HEK293 (cell line): Measurements from ENCODE around the gene ALDH2.

Source experiments
- CTCF ChIA-PET: fragments of 350-600 bp; formaldehyde crosslinking; extraction: SDS; loops from one replicate; lab custom pipeline; 2021; ENCODE audit warnings: antibody characterized with exemption; lab: Yijun Ruan, JAX
- POLR2A ChIA-PET: fragments of 300-600 bp; formaldehyde crosslinking; extraction: SDS; loops from one replicate; lab custom pipeline; 2020; ENCODE audit warnings: antibody characterized with exemption, inconsistent platforms; lab: Yijun Ruan, JAX
- H3K27ac ChIP-seq: fragments of 200-500 bp; sonication (Bioruptor generic); 2 replicates; pipeline ENCODE4 v1.5.1; 2014; ENCODE audit warnings: low read depth, low read length, control low read depth, inconsistent platforms; ENCODE audit errors: extremely low read depth
- H3K36me3 ChIP-seq, 2 experiments: fragments of 200-500 bp in 1 of 2; sonication (Bioruptor generic) in 1 of 2; 1 replicate in 1 of 2; 2 replicates in 1 of 2; pipeline ENCODE4 v1.5.1; 2014 to 2017; ENCODE audit warnings: inconsistent platforms in 2 of 2, low read length in 2 of 2; ENCODE audit not compliant: control insufficient read depth in 2 of 2, insufficient read depth in 1 of 2
- H3K4me1 ChIP-seq: fragments of 200-500 bp; sonication (Bioruptor generic); 2 replicates; pipeline ENCODE4 v1.5.1; 2014; ENCODE audit warnings: mild to moderate bottlenecking, low read length, inconsistent platforms; ENCODE audit not compliant: control insufficient read depth, insufficient read depth
- H3K4me3 ChIP-seq: 2 replicates; pipeline ENCODE4 v1.5.1; 2011; ENCODE audit warnings: low read depth, mild to moderate bottlenecking, control low read depth, low read length, moderate library complexity
- H3K9me3 ChIP-seq: fragments of 200-500 bp; sonication (Bioruptor generic); 2 replicates; pipeline ENCODE4 v1.5.1; 2014; ENCODE audit warnings: low read depth, low read length, inconsistent platforms; ENCODE audit not compliant: control insufficient read depth, insufficient read depth
- EGR2 ChIP-seq: fragments of 450-650 bp; formaldehyde crosslinking; IDR thresholded peaks from 2 replicates; pipeline ENCODE4 v1.5.1; 2016; ENCODE audit warnings: low read depth, missing biosample characterization, missing genetic modification characterization
- FEZF1 ChIP-seq: fragments of 450-650 bp; formaldehyde crosslinking; IDR thresholded peaks from 2 replicates; pipeline ENCODE4 v1.5.1; 2016; ENCODE audit warnings: missing biosample characterization, missing genetic modification characterization
- GLI2 ChIP-seq: fragments of 450-650 bp; formaldehyde crosslinking; IDR thresholded peaks from 2 replicates; pipeline ENCODE4; 2017; ENCODE audit warnings: missing biosample characterization, missing genetic modification characterization, low read depth, borderline replicate concordance
- SETDB1 ChIP-seq: IDR thresholded peaks from one replicate; pipeline ENCODE4 v1.6.1; 2017; ENCODE audit warnings: mild to moderate bottlenecking, low read length, moderate library complexity, mixed read lengths; ENCODE audit not compliant: insufficient read length
- WT1 ChIP-seq: fragments of 450-650 bp; formaldehyde crosslinking; IDR thresholded peaks from 2 replicates; pipeline ENCODE4 v1.5.1; 2016; ENCODE audit warnings: missing biosample characterization, missing genetic modification characterization
- ZIC2 ChIP-seq: fragments of 450-650 bp; formaldehyde crosslinking; IDR thresholded peaks from 2 replicates; pipeline ENCODE4 v1.5.1; 2016; ENCODE audit warnings: missing biosample characterization, missing genetic modification characterization
- ZNF155 ChIP-seq: fragments of 450-650 bp; formaldehyde crosslinking; IDR thresholded peaks from 2 replicates; pipeline ENCODE4 v1.5.1; 2016; ENCODE audit warnings: missing biosample characterization, missing genetic modification characterization
- ZNF157 ChIP-seq: fragments of 450-650 bp; formaldehyde crosslinking; IDR thresholded peaks from 2 replicates; pipeline ENCODE4 v1.5.1; 2016; ENCODE audit warnings: missing biosample characterization, missing genetic modification characterization
- ZNF19 ChIP-seq: fragments of 450-650 bp; formaldehyde crosslinking; IDR thresholded peaks from 2 replicates; pipeline ENCODE4; 2016; ENCODE audit warnings: missing biosample characterization, missing genetic modification characterization, low read depth
- ZNF221 ChIP-seq: fragments of 450-650 bp; formaldehyde crosslinking; IDR thresholded peaks from 2 replicates; pipeline ENCODE4 v1.5.1; 2017; ENCODE audit warnings: missing biosample characterization, missing genetic modification characterization, borderline replicate concordance
- ZNF266 ChIP-seq: fragments of 450-650 bp; formaldehyde crosslinking; IDR thresholded peaks from 2 replicates; pipeline ENCODE4 v1.5.1; 2016; ENCODE audit warnings: missing biosample characterization, missing genetic modification characterization, low read depth
- ZNF292 ChIP-seq: fragments of 450-650 bp; formaldehyde crosslinking; IDR thresholded peaks from 2 replicates; pipeline ENCODE4 v1.5.1; 2016; ENCODE audit warnings: low read depth, missing biosample characterization, missing genetic modification characterization, borderline replicate concordance
- ZNF596 ChIP-seq: fragments of 450-650 bp; IDR thresholded peaks from 2 replicates; pipeline ENCODE4 v1.5.0; 2018; ENCODE audit warnings: missing biosample characterization, mild to moderate bottlenecking, missing genetic modification characterization, moderate library complexity
- TF ChIP-seq, protein P1 (sequence below): fragments of 450-650 bp; formaldehyde crosslinking; IDR thresholded peaks from 2 replicates; pipeline ENCODE4 v1.5.1; 2017; ENCODE audit warnings: missing biosample characterization, missing genetic modification characterization
- TF ChIP-seq, protein P2 (sequence below): fragments of 450-650 bp; formaldehyde crosslinking; IDR thresholded peaks from 2 replicates; pipeline ENCODE4 v1.5.1; 2016; ENCODE audit warnings: missing biosample characterization, missing genetic modification characterization
- TF ChIP-seq, protein P3 (sequence below): fragments of 450-650 bp; formaldehyde crosslinking; conservative IDR thresholded peaks from 2 replicates; pipeline ENCODE4 v1.5.1; 2016; ENCODE audit warnings: low read depth, missing biosample characterization, missing genetic modification characterization
- TF ChIP-seq, protein P4 (sequence below): fragments of 450-650 bp; formaldehyde crosslinking; IDR thresholded peaks from 2 replicates; pipeline ENCODE4 v1.5.1; 2016; ENCODE audit warnings: missing biosample characterization, missing genetic modification characterization

ALDH2 gene

DNA sequence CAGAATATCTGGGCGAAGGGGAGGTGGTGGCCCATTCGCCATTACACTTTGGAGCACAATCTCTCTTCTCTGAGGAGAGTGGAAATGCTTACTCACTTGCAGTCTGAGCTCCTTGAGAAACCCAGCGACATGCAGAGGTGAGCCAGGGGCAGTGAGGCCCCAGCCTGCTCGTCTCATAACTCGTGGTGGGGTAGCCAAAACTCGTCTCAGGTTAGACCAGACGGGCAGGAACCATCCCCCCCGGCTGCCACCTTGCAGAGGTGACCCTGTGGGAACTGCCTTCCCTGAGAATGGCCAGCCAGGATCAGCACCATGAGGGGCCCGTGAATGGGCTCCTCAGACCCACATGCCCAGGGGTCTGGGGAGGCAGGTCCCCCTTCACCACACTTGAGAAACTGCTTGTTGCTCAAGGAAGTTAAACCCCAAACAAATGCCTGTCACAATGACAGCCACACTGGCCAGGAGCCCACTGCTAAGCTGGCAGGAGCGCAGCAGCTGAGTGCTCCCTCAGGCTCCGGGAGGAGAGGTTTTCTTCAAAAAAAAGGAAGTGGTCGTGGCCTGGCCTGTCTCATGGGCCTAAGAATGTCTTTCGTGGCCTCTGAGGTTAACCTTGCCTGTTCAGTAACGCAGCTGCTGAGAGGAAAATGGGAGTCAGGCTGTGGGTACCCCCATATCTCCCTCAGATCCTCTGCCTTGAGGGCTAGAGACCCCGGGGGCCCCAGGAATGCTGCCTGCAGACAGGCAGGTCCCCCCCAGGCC, 9.2 kb upstream of the ALDH2 start (continued):
- TF ChIP-seq, protein P1, sequence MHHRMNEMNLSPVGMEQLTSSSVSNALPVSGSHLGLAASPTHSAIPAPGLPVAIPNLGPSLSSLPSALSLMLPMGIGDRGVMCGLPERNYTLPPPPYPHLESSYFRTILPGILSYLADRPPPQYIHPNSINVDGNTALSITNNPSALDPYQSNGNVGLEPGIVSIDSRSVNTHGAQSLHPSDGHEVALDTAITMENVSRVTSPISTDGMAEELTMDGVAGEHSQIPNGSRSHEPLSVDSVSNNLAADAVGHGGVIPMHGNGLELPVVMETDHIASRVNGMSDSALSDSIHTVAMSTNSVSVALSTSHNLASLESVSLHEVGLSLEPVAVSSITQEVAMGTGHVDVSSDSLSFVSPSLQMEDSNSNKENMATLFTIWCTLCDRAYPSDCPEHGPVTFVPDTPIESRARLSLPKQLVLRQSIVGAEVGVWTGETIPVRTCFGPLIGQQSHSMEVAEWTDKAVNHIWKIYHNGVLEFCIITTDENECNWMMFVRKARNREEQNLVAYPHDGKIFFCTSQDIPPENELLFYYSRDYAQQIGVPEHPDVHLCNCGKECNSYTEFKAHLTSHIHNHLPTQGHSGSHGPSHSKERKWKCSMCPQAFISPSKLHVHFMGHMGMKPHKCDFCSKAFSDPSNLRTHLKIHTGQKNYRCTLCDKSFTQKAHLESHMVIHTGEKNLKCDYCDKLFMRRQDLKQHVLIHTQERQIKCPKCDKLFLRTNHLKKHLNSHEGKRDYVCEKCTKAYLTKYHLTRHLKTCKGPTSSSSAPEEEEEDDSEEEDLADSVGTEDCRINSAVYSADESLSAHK = no peak
- TF ChIP-seq ZNF155 (no peak), FEZF1 (no peak), ZNF19 (no peak), GLI2 (tag by site-specific recombination) (no peak), ZNF157 (no peak), EGR2 (tag by site-specific recombination) (no peak), WT1 (no peak), ZNF596 (tag by site-specific recombination) (no peak), SETDB1 (no peak), ZNF221 (tag by site-specific recombination) (no peak), ZNF292 (no peak)
- TF ChIP-seq, protein P2, sequence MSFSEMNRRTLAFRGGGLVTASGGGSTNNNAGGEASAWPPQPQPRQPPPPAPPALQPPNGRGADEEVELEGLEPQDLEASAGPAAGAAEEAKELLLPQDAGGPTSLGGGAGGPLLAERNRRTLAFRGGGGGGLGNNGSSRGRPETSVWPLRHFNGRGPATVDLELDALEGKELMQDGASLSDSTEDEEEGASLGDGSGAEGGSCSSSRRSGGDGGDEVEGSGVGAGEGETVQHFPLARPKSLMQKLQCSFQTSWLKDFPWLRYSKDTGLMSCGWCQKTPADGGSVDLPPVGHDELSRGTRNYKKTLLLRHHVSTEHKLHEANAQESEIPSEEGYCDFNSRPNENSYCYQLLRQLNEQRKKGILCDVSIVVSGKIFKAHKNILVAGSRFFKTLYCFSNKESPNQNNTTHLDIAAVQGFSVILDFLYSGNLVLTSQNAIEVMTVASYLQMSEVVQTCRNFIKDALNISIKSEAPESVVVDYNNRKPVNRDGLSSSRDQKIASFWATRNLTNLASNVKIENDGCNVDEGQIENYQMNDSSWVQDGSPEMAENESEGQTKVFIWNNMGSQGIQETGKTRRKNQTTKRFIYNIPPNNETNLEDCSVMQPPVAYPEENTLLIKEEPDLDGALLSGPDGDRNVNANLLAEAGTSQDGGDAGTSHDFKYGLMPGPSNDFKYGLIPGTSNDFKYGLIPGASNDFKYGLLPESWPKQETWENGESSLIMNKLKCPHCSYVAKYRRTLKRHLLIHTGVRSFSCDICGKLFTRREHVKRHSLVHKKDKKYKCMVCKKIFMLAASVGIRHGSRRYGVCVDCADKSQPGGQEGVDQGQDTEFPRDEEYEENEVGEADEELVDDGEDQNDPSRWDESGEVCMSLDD (tag by site-specific recombination) = no peak

DNA sequence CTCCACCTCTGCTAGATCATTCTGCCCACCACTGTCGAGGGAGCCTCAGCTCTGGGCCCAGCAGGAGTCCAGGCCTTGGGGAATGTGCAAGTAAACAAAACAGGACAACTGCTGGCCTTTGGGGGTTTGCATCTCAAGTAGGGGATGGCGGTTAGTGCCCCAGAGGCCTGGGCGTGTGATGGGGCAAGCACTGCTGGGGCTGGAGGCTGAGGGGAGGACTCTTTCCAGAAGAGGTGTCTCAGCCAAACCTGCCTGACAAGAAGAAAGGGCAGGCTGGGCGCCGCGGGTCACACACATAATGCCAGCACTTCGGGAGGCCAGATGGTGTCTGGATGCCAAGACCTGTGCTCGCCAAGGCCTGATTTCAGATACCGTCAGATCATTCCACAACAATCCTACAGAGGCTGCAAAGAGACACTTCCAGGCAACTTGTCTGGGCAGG, 8.6 kb upstream of the ALDH2 start:
- Histone ChIP-seq H3K36me3 (peaks cover 0 to 20% of the 10 kb centered on the region in 2 experiments; a peak in 1 of 3 replicates), H3K4me3 (no peak overlapping the region), H3K9me3 (no peaks in the 10 kb centered on the region), H3K4me1 (no peaks in the 10 kb centered on the region), H3K27ac (no peak overlapping the region)
- CTCF ChIA-PET = no interaction called here
- POLR2A ChIA-PET = no interaction called here
- no peak for TF ChIP-seq ZNF155
- TF ChIP-seq, protein P3, sequence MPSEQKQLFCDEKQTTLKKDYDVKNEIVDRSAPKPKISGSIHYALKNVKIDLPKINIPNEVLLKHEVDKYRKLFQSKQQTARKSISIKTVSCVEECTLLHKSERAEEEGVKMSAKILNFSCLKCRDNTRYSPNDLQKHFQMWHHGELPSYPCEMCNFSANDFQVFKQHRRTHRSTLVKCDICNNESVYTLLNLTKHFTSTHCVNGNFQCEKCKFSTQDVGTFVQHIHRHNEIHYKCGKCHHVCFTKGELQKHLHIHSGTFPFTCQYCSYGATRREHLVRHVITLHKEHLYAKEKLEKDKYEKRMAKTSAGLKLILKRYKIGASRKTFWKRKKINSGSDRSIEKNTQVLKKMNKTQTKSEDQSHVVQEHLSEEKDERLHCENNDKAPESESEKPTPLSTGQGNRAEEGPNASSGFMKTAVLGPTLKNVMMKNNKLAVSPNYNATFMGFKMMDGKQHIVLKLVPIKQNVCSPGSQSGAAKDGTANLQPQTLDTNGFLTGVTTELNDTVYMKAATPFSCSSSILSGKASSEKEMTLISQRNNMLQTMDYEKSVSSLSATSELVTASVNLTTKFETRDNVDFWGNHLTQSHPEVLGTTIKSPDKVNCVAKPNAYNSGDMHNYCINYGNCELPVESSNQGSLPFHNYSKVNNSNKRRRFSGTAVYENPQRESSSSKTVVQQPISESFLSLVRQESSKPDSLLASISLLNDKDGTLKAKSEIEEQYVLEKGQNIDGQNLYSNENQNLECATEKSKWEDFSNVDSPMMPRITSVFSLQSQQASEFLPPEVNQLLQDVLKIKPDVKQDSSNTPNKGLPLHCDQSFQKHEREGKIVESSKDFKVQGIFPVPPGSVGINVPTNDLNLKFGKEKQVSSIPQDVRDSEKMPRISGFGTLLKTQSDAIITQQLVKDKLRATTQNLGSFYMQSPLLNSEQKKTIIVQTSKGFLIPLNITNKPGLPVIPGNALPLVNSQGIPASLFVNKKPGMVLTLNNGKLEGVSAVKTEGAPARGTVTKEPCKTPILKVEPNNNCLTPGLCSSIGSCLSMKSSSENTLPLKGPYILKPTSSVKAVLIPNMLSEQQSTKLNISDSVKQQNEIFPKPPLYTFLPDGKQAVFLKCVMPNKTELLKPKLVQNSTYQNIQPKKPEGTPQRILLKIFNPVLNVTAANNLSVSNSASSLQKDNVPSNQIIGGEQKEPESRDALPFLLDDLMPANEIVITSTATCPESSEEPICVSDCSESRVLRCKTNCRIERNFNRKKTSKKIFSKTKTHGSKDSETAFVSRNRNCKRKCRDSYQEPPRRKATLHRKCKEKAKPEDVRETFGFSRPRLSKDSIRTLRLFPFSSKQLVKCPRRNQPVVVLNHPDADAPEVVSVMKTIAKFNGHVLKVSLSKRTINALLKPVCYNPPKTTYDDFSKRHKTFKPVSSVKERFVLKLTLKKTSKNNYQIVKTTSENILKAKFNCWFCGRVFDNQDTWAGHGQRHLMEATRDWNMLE (tag by site-specific recombination) = no peak
- peak; percentile 38 for TF ChIP-seq ZIC2
- no peak for TF ChIP-seq ZNF266 (tag by site-specific recombination)
- no peak for TF ChIP-seq GLI2 (tag by site-specific recombination)
- TF ChIP-seq, protein P4, sequence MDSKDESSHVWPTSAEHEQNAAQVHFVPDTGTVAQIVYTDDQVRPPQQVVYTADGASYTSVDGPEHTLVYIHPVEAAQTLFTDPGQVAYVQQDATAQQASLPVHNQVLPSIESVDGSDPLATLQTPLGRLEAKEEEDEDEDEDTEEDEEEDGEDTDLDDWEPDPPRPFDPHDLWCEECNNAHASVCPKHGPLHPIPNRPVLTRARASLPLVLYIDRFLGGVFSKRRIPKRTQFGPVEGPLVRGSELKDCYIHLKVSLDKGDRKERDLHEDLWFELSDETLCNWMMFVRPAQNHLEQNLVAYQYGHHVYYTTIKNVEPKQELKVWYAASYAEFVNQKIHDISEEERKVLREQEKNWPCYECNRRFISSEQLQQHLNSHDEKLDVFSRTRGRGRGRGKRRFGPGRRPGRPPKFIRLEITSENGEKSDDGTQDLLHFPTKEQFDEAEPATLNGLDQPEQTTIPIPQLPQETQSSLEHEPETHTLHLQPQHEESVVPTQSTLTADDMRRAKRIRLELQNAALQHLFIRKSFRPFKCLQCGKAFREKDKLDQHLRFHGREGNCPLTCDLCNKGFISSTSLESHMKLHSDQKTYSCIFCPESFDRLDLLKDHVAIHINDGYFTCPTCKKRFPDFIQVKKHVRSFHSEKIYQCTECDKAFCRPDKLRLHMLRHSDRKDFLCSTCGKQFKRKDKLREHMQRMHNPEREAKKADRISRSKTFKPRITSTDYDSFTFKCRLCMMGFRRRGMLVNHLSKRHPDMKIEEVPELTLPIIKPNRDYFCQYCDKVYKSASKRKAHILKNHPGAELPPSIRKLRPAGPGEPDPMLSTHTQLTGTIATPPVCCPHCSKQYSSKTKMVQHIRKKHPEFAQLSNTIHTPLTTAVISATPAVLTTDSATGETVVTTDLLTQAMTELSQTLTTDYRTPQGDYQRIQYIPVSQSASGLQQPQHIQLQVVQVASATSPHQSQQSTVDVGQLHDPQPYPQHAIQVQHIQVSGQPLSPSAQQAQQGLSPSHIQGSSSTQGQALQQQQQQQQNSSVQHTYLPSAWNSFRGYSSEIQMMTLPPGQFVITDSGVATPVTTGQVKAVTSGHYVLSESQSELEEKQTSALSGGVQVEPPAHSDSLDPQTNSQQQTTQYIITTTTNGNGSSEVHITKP (tag by site-specific recombination) = no peak
